Measurements from ENCODE around the gene NCKAP5.

Gene NCKAP5

GRCh38 chr2:133062931-133063665 lies 505.2 kb downstream of the NCKAP5 start:
- in situ Hi-C loops (cut with MboI; ENCODE audit: low sequenced_read_pairs) = no loop called here

GRCh38 chr2:133061874-133062593 lies 506.2 kb downstream of the NCKAP5 start:
- in situ Hi-C loops (cut with MboI; ENCODE audit: low sequenced_read_pairs) = no loop called here

GRCh38 chr2:133054297-133054696 lies 514.0 kb downstream of the NCKAP5 start:
- in situ Hi-C loops (cut with MboI; ENCODE audit: low sequenced_read_pairs) = no loop called here

- in situ Hi-C loops (cut with MboI; ENCODE audit: low sequenced_read_pairs) = no loop called here
These were observed 514.7 kb downstream of the NCKAP5 start for GRCh38 chr2:133053541-133053940.

GRCh38 chr2:133045787-133046186 lies 522.5 kb downstream of the NCKAP5 start:
- in situ Hi-C loops (cut with MboI; ENCODE audit: low sequenced_read_pairs) = no loop called here

GRCh38 chr2:133044556-133044955 lies 523.7 kb downstream of the NCKAP5 start:
- in situ Hi-C loops (cut with MboI; ENCODE audit: low sequenced_read_pairs) = no loop called here

GRCh38 chr2:133040170-133040569 lies 528.1 kb downstream of the NCKAP5 start:
- in situ Hi-C loops (cut with MboI; ENCODE audit: low sequenced_read_pairs) = no loop called here

- in situ Hi-C loops (cut with MboI; ENCODE audit: low sequenced_read_pairs) = no loop called here
These were observed 528.7 kb downstream of the NCKAP5 start for GRCh38 chr2:133039531-133039930.

GRCh38 chr2:133026536-133027177 lies 541.6 kb downstream of the NCKAP5 start:
- in situ Hi-C loops (cut with MboI; ENCODE audit: low sequenced_read_pairs) = no loop called here

- in situ Hi-C loops (cut with MboI; ENCODE audit: low sequenced_read_pairs) = no loop called here
These were observed 543.3 kb downstream of the NCKAP5 start for GRCh38 chr2:133025004-133025403.

GRCh38 chr2:133012847-133013734 lies 555.2 kb downstream of the NCKAP5 start:
- in situ Hi-C loops (cut with MboI; ENCODE audit: low sequenced_read_pairs) = no loop called here

GRCh38 chr2:133004623-133005022 lies 563.6 kb downstream of the NCKAP5 start:
- in situ Hi-C loops (cut with MboI; ENCODE audit: low sequenced_read_pairs) = no loop called here

GRCh38 chr2:132999421-132999820 lies 568.8 kb downstream of the NCKAP5 start:
- in situ Hi-C loops (cut with MboI; ENCODE audit: low sequenced_read_pairs) = no loop called here

GRCh38 chr2:132998221-132998620 lies 570.0 kb downstream of the NCKAP5 start:
- in situ Hi-C loops (cut with MboI; ENCODE audit: low sequenced_read_pairs) = no loop called here

GRCh38 chr2:132991471-132992045 lies 576.7 kb downstream of the NCKAP5 start:
- in situ Hi-C loops (cut with MboI; ENCODE audit: low sequenced_read_pairs) = no loop called here

- in situ Hi-C loops (cut with MboI; ENCODE audit: low sequenced_read_pairs) = no loop called here
These were observed 583.5 kb downstream of the NCKAP5 start for GRCh38 chr2:132984731-132985130.

GRCh38 chr2:132980304-132980703 lies 588.0 kb downstream of the NCKAP5 start:
- in situ Hi-C loops (cut with MboI; ENCODE audit: low sequenced_read_pairs) = no loop called here

- in situ Hi-C loops (cut with MboI; ENCODE audit: low sequenced_read_pairs) = no loop called here
These were observed 588.7 kb downstream of the NCKAP5 start for GRCh38 chr2:132979339-132980093.

- in situ Hi-C loops (cut with MboI; ENCODE audit: low sequenced_read_pairs) = no loop called here
These were observed 589.4 kb downstream of the NCKAP5 start for GRCh38 chr2:132978840-132979239.
